Measurements from ENCODE around the gene PRKD1. TPM values are rescaled to one million over a fixed set of nuclear protein-coding genes. Genes with fewer than 3 reads are reported as not detected.

PRKD1 gene
- total and polyA plus RNA-seq, 10 of the 15 experiments (the other 5 are each of a cell fraction or from before 2014, with no cell fraction given) = 0.02 to 0.56 TPM; not detected in 8

DNA sequence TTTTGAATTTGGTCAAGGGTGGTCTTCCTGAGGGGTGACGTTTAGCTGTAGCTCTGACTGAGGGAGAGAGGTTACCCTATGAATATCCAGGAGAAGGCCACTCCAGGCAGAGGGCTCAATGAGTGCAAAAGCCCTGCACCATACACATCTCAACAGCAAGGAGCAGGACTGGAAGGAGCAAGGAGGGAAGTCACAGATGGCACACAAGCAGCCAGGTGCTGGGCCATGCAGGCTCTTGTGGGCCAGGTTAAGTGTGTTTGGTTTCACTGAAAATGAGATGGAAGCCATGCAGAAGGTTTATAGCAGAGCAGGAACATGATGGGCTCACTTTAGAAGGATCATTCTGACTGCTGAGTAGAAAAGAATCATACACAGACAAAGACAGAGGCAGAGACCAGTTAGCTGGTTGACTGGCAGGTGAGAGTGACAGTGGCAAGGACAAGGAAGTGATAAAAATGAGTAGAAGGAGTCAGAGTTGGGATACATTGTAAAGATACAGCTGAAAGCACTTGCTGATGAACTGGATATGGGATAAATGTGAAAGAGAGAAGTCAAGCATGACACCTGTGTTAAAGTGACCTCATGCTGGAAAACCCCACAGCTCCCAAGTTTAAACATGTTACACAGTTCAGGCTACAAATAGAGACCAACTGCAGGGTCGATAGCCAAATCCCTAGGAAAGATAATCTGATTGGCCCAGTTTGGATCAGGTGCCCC is 81.2 kb downstream of the PRKD1 start (continued):
- TF ChIP-seq ZNF384 (IDR thresholded peaks at IDR 0.05; ENCODE audit: borderline replicate concordance, low read depth, low read length) = no peak
- TF ChIP-seq SP1 (IDR thresholded peaks at IDR 0.05; ENCODE audit: low read depth, low read length) = no peak
- TF ChIP-seq ZNF217 (IDR thresholded peaks at IDR 0.05) = no peak
- TF ChIP-seq SMC3 (IDR thresholded peaks at IDR 0.05; ENCODE audit: borderline replicate concordance, low read length) = no peak
- TF ChIP-seq MTA3 (IDR thresholded peaks at IDR 0.05; ENCODE audit: borderline replicate concordance, low read length) = no peak
- TF ChIP-seq BRCA1 (IDR thresholded peaks at IDR 0.05; ENCODE audit: low read depth, low read length) = no peak
- TF ChIP-seq NR2F1 (conservative IDR thresholded peaks at IDR 0.05) = no peak
- no peak for TF ChIP-seq EED (IDR thresholded peaks at IDR 0.05; ENCODE audit: low read depth)

GRCh38 chr14:29843981-29844380 is 83.7 kb downstream of the PRKD1 start:
- RAD21 ChIA-PET (ENCODE audit: unreplicated experiment) = no interaction called here
- Histone ChIP-seq H3K4me3 (no peak overlapping the region), H2AFZ (ENCODE audit: control insufficient read depth, low read depth, low read length) (no peak overlapping the region), H3K9ac (ENCODE audit: control insufficient read depth, insufficient read depth, low read length) (no peak overlapping the region), H3K9me3 (replicated peaks; ENCODE audit: control insufficient read depth, insufficient read depth, low read length) (peaks cover 8% of the 10 kb centered on the region; the same call in 1 of the 3 replicates), H3K27ac (ENCODE audit: control insufficient read depth, insufficient read depth) (no peak overlapping the region), H3K4me2 (ENCODE audit: control insufficient read depth, insufficient read depth) (no peak overlapping the region), H4K20me1 (ENCODE audit: control insufficient read depth, insufficient read depth) (no peaks in the 10 kb centered on the region), H3K4me1 (ENCODE audit: control insufficient read depth, insufficient read depth, low read length) (no peaks in the 10 kb centered on the region; the same call in 1 of the 2 replicates), H3K79me2 (ENCODE audit: control insufficient read depth, insufficient read depth, low read length) (no peaks in the 10 kb centered on the region), H3K27me3 (replicated peaks in 1 of 2; ENCODE audit: control insufficient read depth in 2 of 2, insufficient read depth in 2 of 2, low read length in 1 of 2) (no peaks in the 10 kb centered on the region), H3K36me3 (ENCODE audit: control insufficient read depth in 2 of 2, insufficient read depth in 2 of 2, low read length in 1 of 2) (no peaks in the 10 kb centered on the region)
- DNase-seq (ENCODE audit: low read depth, low spot score) (no peak), ATAC-seq (no peak), FAIRE-seq (no peak)
- SMC1A ChIA-PET (ENCODE audit: uncharacterized antibody, unreplicated experiment) = no interaction called here
- POLR2A ChIA-PET = no interaction called here
- WGBS (ENCODE audit: insufficient coverage, insufficient replicate concordance, low lambda C conversion rate, missing lambda C conversion rate) = 63% methylated on average over 1 of the region's 1 CpG
- no TSS peak for BruUV-seq (replicated peaks)
- CTCF ChIA-PET = no interaction called here
- intact Hi-C loops (cut with micrococcal nuclease; ENCODE audit: unreplicated experiment) (no loop called here), in situ Hi-C loops (cut with MboI) (no loop called here)
- TF ChIP-seq, protein P1, sequence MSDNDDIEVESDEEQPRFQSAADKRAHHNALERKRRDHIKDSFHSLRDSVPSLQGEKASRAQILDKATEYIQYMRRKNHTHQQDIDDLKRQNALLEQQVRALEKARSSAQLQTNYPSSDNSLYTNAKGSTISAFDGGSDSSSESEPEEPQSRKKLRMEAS (IDR thresholded peaks at IDR 0.05; ENCODE audit: low read depth, low read length) = no peak
- no peak for TF ChIP-seq HDAC6 (IDR thresholded peaks at IDR 0.05; ENCODE audit: unreplicated experiment)
- TF ChIP-seq MYC (IDR thresholded peaks at IDR 0.05; ENCODE audit: insufficient read depth, insufficient read length, insufficient replicate concordance, low read length, severe bottlenecking) = no peak
- TF ChIP-seq KLF5 (IDR thresholded peaks at IDR 0.05; ENCODE audit: partially characterized antibody) = no peak
- no peak for TF ChIP-seq CBX3 (IDR thresholded peaks at IDR 0.05; ENCODE audit: borderline replicate concordance, low read depth)
- TF ChIP-seq RUNX3 (IDR thresholded peaks at IDR 0.05; ENCODE audit: low read length) = no peak
- TF ChIP-seq BHLHE40 (IDR thresholded peaks at IDR 0.05; ENCODE audit: borderline replicate concordance in 1 of 2, low read depth in 2 of 2, low read length in 1 of 2) = no peak
- TF ChIP-seq, protein P2, sequence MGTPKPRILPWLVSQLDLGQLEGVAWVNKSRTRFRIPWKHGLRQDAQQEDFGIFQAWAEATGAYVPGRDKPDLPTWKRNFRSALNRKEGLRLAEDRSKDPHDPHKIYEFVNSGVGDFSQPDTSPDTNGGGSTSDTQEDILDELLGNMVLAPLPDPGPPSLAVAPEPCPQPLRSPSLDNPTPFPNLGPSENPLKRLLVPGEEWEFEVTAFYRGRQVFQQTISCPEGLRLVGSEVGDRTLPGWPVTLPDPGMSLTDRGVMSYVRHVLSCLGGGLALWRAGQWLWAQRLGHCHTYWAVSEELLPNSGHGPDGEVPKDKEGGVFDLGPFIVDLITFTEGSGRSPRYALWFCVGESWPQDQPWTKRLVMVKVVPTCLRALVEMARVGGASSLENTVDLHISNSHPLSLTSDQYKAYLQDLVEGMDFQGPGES (IDR thresholded peaks at IDR 0.05) = no peak
- TF ChIP-seq HDAC2 (IDR thresholded peaks at IDR 0.05) = no peak
- no peak for TF ChIP-seq ZBTB40 (IDR thresholded peaks at IDR 0.05; ENCODE audit: borderline replicate concordance)
- no peak for TF ChIP-seq BMI1 (IDR thresholded peaks at IDR 0.05; ENCODE audit: borderline replicate concordance)
- TF ChIP-seq KDM1A (IDR thresholded peaks at IDR 0.05; ENCODE audit: borderline replicate concordance) = no peak
